DMS153 treated with DMSO at 0.1 percent for 48 hours (cell line): ENCODE data around the gene RNASE4.
"Not testable (repeated sequence)": the region's sequence is repeated elsewhere in the genome, so short reads cannot be mapped to it uniquely, and the experiment has no call there.

Experiments used
- DNase-seq: peaks from one replicate; lab custom pipeline; 2025; ENCODE audit not compliant: unreplicated experiment; lab: John Stamatoyannopoulos, UW

Gene RNASE4

DNA sequence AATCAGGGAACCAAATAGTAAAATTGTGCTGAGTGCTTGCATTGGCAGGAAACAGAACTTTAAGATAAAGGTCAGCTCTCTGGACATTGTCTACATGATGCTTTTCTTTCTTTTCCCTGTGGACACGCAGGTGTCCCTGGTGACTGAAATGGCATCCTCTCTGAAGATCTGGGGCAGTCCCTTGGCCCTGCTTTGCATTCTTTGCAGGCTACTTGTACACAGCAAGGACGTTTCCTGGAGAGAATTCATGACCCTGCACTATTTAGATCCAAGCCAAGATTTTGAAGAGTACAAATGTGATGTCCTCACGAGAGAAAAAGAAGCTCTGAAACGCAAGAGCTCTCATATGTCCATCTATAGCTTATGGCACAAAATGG lies 50.1 kb downstream of the RNASE4 start:
- no peak for DNase-seq

DNA sequence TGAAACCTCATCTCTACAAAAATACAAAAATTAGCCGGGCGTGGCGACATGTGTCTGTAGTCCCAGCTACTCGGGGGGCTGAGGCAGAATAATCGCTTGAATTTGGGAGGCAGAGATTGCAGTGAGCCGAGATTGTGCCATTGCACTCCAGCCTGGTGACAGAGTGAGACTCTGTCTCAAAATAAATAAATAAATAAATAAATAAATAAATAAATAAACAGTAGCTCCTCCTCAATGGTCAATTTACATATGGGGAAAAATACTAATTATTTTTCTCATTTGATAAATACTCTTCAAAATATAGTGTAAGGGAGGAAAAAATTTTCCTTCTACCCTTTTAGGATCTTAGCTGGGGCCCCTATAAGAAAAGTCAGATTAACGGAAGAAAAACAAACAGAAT lies 53.9 kb downstream of the RNASE4 start:
- not testable (repeated sequence) for DNase-seq

DNA sequence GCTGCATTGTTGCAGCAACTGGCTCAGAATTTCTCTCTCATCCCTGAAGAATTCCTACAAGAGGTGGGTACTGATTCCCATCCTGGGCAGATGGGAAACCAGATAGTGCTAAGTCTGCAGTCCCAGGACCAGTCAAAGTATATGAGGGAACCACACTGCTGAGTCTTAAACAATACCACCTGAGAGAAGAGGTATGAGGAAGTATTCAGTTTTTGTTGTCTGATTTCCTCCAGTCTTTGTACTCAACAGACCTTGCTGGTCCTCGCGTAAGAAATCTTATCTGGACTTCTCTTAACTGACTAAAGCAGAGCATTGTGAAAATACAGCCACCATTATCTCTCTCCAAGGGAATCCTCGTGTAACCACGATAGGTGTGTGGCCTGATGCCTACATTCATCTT lies 57.8 kb downstream of the RNASE4 start:
- DNase-seq: no peak

DNA sequence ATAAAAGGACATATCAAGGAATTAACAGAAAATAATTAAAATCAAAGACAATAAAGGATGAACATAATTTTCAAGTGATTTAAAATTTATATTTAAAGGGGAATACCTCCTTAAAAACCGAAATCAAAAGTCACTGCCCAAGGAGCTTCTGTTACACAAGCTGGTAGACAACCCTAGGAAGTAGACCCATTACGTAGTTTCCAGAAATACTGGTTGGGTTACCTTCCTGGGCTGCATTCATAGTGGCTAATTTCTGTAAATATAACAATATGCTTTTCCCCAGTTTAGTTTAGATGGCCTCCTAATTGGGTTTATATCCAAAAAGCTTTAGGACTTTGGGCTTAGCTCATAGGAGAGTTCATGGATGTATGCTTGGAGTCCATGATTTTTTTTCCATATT lies 59.2 kb downstream of the RNASE4 start:
- no peak for DNase-seq

DNA sequence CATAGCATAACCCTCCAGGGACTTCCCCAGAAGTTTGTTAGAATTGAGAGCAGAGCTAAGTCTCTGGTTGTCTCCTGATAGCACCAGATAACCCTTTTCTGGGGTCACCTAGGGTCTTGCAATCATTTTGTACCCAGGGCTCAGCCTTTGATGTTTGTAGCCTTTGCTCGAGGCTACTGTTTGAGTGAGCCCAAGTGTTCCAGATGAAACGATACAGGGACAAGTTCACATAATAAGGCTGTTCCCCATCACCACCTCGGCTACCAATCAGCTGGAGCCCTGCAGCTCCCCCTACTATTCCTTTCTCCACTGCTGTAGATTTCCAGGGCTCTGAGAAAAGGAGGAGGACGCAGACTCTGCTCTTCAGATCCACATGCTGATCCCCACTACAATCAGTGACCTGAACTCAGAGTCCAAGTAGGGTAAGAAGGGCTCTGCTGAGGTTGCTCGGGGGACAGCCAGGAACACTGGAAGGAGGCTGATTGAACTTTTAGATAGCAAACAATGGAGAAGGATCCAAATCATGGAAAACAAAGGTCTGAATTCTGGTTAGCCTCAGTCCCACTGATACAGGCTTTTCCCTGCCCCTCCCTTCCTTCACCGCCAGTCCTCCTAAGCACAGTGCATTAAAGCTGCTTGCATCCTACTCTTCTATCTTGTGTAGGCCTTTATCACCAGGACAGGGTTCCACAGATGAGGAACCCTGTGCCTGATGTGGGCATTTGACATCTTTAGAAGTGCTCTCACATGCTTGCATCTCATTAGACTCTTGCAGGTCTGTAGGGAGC lies 61.4 kb downstream of the RNASE4 start, which contains the start of gene EDDM3A:
EDDM3A (plus strand) TSS at position 317 of the 788 bp plus-strand sequence. CDS start 1,694 bp downstream, outside the sequence.
- DNase-seq: no peak

DNA sequence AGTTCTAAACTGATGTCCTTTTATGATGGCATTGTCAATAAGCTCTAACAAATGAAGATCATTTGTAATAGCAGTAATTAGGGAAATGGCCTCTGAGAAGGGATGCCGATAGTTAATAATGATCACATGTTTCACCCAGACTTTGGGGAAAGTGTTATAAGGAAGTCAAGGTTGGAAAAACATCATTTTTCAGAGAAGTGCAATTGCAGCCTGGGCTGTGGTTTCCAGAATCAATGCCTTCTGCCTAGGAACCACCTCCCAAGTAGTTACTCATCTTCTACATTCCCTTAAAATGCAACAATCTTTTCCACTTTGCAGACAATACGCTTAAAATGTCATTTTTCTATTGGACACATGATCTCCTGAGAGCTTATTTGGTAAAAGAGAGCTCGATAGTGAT lies 62.2 kb downstream of the RNASE4 start:
- DNase-seq: no peak

DNA sequence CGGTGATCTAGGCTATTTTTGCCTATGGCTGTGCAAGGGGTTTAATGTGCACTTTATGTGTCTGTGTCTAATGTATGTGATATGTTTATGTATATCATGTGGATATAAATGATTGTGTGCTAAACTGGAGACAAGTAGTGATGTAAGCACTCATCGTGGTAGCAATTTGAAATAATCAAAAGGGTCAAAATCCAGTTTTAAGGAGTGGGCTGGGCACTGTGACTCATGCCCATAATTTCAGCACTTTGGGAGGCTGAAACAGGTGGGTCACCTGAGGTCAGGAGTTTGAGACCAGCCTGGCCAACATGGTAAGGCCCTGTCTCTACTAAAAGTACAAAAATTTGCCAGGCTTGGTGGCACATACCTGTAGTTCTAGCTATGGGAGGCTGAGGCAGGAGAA lies 64.1 kb downstream of the RNASE4 start:
- no peak for DNase-seq

DNA sequence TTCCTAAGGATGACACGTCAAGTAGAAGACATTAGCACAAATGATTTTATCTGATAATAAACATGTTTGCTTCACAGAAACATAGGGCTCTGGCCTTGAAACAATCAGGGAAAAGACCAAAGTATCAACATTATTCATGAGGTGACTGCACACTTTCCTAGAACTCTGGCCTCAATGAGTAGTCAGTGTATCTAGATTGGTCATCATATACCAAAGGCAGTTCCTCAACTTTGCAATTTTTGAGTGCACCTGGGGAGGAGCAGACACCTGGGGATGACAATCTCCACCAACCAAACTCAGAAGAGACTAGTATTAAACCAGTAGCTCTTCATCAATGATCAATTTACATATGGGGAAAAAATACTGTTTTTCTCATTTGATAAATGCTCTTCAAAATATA lies 65.8 kb downstream of the RNASE4 start:
- DNase-seq: no peak
